HEK293 (cell line): ENCODE results near the gene HEATR3.

ENCODE experiments used
- CTCF ChIP-seq: fragments of 450-650 bp; formaldehyde crosslinking; IDR thresholded peaks from 2 replicates; pipeline ENCODE4 v1.5.1; 2016; ENCODE audit warnings: missing biosample characterization, missing genetic modification characterization
- ZNF76 ChIP-seq: fragments of 450-650 bp; formaldehyde crosslinking; IDR thresholded peaks from 2 replicates; pipeline ENCODE4; 2016; ENCODE audit warnings: low read depth, missing biosample characterization, missing genetic modification characterization, borderline replicate concordance

GRCh38 chr16:50066482-50067289 lies 916 bp downstream of the HEATR3 start:
- no peak for TF ChIP-seq CTCF (tag by site-specific recombination)
- no peak for TF ChIP-seq ZNF76
